Astrocyte of the cerebellum (primary cell): ENCODE data around the gene DGKH.

ENCODE experiments used
- DNase-seq: peaks from one replicate; pipeline ENCODE4 v3.0.0-alpha.2; 2011; ENCODE audit warnings: low read depth
- H3K4me3 ChIP-seq: 2 replicates; pipeline ENCODE4 v1.5.1; 2011; ENCODE audit warnings: mild to moderate bottlenecking, low read depth, low read length, moderate library complexity
- in situ Hi-C: cut with HindIII; loops from 2 replicates; pipeline ENCODE4 v1.10.0; 2017; ENCODE audit warnings: low sequenced_read_pairs
- TF ChIP-seq, protein P1 (sequence below): IDR thresholded peaks from 2 replicates; pipeline ENCODE4 v1.5.1; 2012; ENCODE audit warnings: low read length, low read depth, moderate library complexity, mild to moderate bottlenecking; ENCODE audit errors: missing control alignments

The DGKH gene

GRCh38 chr13:42047561-42048341 lies 697 bp upstream of the DGKH start:
- DNase-seq = no peak
- TF ChIP-seq, protein P1, sequence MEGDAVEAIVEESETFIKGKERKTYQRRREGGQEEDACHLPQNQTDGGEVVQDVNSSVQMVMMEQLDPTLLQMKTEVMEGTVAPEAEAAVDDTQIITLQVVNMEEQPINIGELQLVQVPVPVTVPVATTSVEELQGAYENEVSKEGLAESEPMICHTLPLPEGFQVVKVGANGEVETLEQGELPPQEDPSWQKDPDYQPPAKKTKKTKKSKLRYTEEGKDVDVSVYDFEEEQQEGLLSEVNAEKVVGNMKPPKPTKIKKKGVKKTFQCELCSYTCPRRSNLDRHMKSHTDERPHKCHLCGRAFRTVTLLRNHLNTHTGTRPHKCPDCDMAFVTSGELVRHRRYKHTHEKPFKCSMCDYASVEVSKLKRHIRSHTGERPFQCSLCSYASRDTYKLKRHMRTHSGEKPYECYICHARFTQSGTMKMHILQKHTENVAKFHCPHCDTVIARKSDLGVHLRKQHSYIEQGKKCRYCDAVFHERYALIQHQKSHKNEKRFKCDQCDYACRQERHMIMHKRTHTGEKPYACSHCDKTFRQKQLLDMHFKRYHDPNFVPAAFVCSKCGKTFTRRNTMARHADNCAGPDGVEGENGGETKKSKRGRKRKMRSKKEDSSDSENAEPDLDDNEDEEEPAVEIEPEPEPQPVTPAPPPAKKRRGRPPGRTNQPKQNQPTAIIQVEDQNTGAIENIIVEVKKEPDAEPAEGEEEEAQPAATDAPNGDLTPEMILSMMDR = no peak
- H3K4me3 ChIP-seq = peak overlapping the region; percentile 77
- in situ Hi-C loops = no loop called here

DNA sequence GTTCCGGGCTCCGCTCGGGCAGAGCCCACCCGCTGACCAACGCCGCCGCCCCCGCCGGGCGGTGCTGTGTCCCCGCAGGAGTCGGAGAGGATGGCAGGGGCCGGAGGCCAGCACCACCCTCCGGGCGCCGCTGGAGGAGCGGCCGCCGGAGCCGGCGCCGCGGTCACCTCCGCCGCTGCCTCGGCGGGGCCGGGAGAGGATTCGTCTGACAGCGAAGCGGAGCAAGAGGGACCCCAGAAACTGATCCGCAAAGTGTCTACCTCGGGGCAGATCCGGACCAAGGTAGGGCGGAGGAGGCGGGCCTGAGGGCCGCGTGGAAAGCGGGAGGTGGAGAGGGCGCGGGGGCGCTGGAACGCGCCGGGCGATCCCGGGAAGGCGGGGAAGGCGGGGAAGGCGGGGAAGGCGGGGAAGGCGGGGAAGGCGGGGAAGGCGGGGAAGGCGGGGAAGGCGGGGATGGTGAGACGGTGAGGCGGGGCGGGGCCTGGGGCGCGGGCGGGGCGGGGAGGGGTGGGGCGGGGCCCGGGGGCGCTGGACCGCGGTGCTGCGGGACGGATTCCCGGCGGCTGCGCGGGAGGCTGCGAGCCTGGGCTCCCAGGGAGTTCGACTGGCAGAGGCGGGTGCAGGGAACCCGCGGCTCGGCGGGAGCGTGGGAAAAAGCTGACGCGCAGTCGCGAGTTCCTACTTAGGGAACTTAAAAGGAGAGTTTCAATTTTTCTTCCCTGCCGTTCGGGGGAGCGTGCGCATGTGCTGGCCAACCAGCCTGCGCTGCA lies 421 bp downstream of the DGKH start:
- H3K4me3 ChIP-seq = peak overlapping the region; percentile 77
- in situ Hi-C loops = no loop called here
- no peak for DNase-seq
- TF ChIP-seq, protein P1 = no peak

DNA sequence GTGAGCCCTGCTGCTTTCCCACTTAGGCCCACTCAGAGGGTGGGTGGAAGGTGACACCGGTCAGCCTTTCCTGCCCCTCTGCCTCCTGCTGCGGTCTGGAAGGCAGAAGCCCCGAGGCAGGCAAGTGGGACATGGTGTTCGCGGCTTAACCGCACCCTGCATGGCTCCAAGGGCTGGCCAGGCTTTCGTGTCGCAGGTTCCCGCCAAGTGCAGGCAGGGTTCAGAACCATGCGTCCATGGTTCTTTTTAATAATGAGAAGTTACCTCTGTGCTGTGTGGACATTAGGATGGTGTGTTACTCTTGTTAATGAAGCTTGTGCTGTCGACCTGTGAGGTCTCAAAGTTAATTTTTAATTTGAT lies 986 bp downstream of the DGKH start:
- DNase-seq = no peak
- peak overlapping the region; percentile 77 for H3K4me3 ChIP-seq
- TF ChIP-seq, protein P1 = no peak
- in situ Hi-C loops = no loop called here

DNA sequence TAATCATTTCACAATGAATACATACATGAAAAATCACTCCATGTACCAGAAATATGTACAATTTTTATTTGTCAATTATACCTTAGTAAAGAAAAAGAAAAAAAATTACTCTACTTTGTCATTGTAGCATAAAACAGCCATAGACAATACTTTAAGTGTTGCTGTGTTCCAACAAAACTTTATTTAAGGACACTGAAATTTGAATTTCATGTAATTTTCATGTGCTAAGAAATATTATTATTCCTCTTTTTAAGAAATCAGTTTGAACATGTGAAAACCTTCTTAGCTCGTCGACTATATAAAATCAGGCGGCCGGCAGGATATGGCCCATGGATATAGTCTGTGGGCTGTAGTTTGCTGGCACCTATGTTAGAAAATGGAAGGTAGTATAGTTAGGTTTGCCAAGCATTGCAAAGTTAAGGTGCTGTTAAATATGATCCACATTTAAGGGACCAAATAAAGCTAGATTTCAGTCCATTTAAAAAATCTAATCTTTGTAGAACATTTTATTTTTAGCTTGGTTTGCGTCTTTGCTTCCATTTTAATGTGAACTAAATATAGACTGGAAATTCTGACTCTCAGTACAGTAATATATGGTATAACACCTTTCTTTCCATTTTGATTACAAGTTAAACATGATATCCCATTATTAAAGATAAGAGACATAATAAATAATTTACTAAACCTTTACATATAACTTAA lies 6.5 kb downstream of the DGKH start:
- in situ Hi-C loops = no loop called here
- no peak overlapping the region for H3K4me3 ChIP-seq
- TF ChIP-seq, protein P1 = no peak
- DNase-seq = no peak

DNA sequence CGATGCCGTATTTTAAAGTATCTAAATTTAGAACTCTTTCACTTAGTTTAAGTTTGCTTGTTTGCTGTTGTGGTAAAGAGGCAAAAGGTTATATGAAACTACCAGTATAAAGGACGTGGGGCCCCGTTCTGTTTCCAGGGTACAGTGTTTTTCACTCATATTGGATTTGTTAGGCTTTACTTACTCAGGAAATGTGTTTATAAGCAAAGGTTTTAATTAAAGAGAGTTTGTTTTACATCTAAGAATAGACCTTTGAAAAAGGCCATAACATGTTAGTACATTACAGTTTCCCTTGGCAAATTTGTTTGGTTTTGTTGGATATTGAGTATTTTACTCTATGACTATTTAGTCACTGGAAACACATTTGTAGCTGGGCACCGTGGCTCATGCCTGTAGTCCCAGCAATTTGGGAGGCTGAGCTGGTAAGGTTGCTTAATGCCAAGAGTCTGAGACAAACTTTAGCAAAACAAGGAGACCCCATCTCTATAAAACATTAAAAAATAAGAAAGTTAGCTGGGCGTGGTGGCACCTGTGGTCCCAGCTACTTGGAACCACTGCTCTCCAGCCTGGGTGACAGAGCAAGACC lies 7.1 kb downstream of the DGKH start:
- in situ Hi-C loops = no loop called here
- TF ChIP-seq, protein P1 = no peak
- H3K4me3 ChIP-seq = no peak overlapping the region
- no peak for DNase-seq

DNA sequence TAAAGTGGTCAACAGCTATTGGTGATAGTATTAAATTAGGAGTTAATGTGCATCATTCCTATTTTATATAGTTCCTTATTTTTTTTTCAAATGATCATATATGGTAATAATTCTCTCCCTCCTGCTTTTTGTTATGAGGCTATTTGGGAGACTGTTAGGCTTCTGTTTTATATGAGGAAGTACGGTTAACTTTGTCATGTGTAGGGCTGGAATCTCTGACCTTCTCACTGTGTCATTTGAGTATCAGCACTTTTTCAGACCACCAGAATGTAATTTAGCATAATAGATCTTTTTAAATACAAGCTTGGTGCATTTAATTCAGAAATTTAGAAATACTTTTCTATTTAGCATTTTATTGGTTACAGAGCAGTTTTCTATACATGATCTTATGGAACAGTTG lies 7.7 kb downstream of the DGKH start:
- in situ Hi-C loops = no loop called here
- TF ChIP-seq, protein P1 = no peak
- DNase-seq = no peak

More for the DNA sequence above, 7.7 kb downstream of the DGKH start:
- H3K4me3 ChIP-seq = no peak overlapping the region
